ENCODE measurements around the gene CEACAM16.

Gene CEACAM16

DNA sequence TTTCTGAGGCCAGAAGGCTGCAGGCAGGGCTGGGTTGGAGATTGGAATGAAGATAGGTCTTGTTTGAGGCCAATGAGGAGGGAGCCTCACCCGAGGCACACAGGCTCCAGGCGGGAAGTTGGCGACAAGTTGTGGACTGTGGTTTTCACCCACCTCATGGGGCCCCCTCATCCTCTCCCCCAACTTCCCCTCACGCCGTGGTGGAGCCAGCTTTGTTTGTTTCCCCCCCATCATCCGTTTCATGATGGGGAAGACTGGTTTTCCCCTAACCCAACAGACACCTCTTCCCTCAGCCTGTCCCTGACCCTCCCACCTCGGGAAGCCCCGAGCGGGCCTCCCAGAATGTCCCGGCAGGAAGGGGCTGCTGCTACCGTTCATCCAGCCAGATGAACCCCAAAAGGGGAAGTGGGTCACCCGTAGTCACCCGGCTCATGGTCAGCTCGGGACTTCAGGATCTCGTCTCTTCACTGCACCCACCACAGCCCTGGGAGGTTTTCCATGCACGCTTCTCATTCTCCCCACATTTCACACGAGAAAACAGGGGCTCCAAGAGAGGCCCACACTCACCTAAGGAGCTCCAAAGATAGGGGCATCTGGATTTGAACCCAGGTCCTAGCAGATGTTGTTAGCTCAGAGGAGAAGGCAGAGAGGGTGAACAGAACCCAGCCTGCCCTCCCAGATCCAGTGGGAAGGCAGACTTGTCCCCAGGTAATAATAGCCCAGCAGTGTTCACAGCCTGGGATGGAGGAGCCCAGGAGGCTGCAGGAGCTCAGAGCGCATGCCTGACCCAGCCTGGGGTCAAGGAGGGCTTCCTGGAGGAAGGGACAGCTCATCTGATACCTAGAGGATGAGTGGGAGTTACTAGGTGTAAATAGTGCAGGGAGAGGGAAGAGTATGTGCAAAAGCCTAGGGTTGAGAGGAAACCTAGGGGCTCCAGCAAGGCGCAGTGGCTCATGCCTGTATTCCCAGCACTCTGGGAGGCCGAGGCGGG, 23.5 kb downstream of the CEACAM16 start:
- in situ Hi-C loops (cut with HindIII; ENCODE audit: low sequenced_read_pairs) = no loop called here

GRCh38 chr19:44723299-44723951, 24.5 kb downstream of the CEACAM16 start:
- in situ Hi-C loops (cut with HindIII; ENCODE audit: low sequenced_read_pairs) = no loop called here

- in situ Hi-C loops (cut with HindIII; ENCODE audit: low sequenced_read_pairs) = no loop called here
Observed at GRCh38 chr19:44723952-44724319, 25.0 kb downstream of the CEACAM16 start.

DNA sequence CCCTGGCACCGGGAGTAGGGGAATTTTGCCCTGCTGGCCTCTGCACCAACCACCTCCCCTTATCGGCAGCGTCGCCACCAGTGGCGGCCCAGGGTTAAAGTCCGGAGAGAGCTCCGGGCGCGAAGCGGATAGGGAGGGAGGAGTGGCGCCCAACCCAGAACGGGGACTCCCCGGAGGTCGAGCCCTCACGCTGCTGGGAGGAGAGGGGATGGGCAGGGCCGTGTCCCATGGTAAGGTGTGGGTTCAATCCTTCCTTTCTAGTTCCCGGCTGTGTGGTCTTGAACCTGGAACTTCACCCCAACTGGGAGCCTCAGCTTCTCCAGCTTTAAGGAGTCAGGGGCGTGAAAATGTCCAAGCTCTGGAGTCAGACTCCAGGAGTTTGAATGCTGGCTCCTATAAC, 26.3 kb downstream of the CEACAM16 start:
- in situ Hi-C loops (cut with HindIII; ENCODE audit: low sequenced_read_pairs) = no loop called here

GRCh38 chr19:44725684-44726083, 26.7 kb downstream of the CEACAM16 start:
- in situ Hi-C loops (cut with HindIII; ENCODE audit: low sequenced_read_pairs) = no loop called here

DNA sequence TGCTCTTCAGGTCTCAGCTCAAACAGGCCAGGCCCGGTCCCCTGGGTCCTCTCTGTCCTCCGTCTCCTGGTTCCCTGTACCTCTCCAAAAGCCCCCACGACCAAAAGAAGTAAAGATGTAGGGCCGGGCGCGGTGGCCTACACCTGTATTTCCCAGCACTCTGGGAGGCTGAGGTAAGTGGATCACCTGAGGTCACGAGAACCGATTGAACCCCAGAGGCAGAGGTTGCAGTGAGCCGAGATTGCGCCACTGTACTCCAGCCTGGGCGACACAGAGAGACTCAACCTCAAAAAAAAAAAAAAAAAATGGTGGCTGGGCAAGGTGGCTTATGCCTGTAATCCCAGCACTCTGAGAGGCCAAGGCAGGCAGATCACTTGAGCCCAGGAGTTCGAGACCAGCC, 27.5 kb downstream of the CEACAM16 start:
- in situ Hi-C loops (cut with HindIII; ENCODE audit: low sequenced_read_pairs) = no loop called here

GRCh38 chr19:44728178-44728577, 29.2 kb downstream of the CEACAM16 start:
- in situ Hi-C loops (cut with HindIII; ENCODE audit: low sequenced_read_pairs) = no loop called here

DNA sequence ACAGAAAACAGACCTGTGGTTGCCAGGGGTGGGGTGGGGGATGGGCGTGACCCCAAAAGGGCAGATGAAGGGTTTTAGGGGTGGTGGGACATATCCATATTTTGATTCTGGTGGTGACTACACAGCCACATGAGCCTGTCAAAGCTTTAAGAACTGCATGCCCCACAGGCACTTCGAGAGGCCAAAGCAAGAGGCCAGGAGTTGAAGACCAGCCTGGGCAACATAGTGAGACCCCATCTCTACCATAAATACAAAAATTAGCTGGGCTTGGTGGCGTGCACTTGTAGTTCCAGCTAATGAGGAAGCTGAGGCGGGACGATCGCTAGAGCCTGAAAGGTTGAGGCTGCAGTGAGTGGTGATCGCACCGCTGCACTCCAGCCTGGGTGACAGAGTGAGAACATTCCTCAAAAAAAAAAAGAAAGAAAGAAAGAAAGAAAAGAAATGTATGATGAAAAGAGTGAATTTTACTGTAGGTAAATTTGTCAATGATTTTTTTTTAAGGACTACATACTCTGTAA, 30.6 kb downstream of the CEACAM16 start:
- in situ Hi-C loops (cut with HindIII; ENCODE audit: low sequenced_read_pairs) = no loop called here

GRCh38 chr19:44731081-44731480, 32.1 kb downstream of the CEACAM16 start:
- in situ Hi-C loops (cut with HindIII; ENCODE audit: low sequenced_read_pairs) = no loop called here

GRCh38 chr19:44731622-44732021, 32.7 kb downstream of the CEACAM16 start:
- in situ Hi-C loops (cut with HindIII; ENCODE audit: low sequenced_read_pairs) = no loop called here

DNA sequence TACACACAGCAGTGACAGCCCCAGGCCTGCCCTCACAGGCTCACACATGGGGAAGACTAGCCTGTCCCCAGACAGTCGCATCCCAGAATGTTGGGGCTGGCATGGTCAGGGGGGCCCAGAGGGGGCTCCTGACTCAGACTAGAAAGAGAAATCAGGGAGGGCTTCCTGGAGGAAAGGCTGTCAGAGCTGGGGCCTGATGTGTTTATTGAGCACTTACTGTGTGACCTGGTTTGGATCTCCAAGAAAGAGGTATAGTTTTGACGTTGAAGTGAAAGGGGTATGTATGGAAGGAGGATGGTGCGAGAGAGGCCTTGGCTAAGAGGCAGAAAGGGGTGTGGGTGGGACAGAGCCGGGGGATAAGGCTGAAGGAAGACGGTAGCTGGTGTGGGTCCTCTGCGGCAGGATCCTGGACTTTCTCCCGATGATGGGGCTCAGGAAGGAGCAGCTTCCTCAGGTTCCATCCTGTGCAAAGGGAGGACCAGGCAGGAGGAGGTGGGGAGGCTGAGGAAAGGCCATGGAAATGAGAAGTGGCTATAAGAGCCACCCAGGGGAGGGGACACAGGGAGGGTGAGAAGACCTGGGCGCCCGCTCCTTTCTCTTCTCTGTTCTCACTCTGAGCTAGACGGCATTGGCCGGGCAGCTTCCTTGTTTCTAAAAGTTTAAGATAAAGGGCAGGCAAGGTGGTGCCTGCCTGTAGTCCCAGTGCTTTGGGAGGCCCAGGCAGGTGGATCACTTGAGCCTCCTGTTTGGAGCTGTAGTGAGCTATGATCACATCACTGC, 33.5 kb downstream of the CEACAM16 start:
- in situ Hi-C loops (cut with HindIII; ENCODE audit: low sequenced_read_pairs) = no loop called here

DNA sequence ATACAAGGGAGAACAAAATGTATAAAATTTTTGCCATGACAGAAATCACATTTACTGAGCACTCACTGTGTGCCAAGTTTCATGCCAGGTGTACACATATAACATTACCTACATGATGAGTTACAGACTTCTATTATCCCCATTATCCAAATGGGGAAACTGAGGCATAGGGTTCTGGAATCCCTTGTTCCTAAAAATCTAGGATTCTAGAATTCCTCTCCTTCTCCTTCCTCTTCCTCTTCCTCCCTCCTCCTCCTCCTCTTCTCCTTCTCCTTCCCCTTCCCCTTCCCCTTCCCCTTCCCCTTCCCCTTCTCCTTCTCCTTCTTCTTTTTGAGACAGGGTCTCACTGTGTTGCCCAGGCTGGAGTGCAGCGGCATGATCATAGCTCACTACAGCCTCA, 35.4 kb downstream of the CEACAM16 start:
- in situ Hi-C loops (cut with HindIII; ENCODE audit: low sequenced_read_pairs) = no loop called here

DNA sequence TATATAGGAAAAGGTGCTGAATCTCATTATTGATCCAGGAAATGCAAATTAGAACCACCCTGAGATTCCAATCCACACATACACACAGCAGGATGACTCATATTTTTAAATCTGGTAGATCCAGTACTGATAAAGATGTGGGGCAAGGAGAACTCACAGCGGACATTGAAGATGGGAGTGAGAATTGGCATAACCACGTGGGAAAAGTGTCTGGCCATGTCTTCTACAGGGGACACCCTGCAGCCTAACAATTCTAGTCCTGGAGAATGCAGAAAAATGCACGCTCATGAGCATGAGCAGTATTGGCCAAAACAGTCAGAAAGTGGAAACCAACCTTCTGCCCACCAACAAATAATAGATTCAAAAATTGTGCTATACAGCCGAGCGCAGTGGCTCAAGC, 36.1 kb downstream of the CEACAM16 start:
- in situ Hi-C loops (cut with HindIII; ENCODE audit: low sequenced_read_pairs) = no loop called here

DNA sequence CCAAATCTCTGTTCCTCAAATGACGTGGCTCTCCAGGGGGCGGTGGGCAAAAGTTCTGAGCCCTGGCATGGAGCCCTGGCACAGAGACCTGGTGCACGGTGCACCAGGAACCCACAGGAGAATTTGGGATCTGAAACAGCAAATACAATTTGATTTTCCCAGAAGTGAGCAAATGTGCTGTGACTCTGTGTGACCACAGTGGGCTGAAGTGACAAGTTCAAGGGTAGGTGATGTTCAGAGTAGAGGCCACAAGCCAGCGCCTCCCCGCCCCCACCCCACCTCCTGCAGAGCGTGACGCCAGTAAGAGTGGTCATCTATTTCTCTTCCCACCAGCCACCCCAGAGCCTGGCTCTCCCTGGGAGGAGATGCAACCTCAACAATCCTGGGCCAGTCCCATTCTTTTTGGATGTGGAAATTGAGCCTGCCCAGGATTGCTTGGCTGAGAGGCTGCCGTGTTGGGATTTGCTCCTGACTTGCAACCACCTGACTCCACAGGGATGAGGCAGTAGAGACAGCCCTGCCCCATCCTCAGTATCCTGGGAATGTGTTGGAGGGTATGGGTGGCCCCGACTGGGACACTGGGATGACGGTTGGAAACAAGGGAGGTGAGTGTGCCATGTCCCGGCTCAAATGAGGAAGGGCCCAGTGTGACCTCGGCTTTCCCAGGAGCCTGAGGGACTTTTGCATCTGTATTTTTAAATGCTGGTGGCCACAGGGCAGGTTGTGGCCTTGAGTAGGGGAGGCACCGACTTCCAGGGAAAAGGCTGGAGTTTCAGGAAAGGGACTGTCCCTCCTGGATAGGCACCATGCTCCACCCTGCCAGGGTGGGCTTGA, 38.5 kb downstream of the CEACAM16 start:
- in situ Hi-C loops (cut with HindIII; ENCODE audit: low sequenced_read_pairs) = no loop called here

DNA sequence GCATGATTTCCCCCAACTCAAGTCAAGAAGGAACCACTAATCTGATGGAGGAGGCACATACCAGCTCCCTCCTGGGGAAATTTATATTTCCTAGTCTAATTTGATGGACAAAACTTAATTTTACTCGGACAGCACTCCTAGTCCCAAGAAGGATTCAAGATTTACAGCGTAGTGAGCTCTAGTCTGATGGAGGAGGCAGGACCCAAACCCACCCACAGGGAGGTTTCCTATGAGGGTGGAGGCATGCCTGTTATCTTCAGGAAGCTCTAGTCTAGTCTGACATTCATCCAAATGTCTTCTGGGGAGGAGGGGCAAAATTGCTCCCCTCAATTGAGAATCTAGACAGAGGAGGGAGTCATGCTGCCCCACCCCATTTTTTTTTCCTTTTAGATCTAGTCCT, 39.2 kb downstream of the CEACAM16 start:
- in situ Hi-C loops (cut with HindIII; ENCODE audit: low sequenced_read_pairs) = no loop called here

DNA sequence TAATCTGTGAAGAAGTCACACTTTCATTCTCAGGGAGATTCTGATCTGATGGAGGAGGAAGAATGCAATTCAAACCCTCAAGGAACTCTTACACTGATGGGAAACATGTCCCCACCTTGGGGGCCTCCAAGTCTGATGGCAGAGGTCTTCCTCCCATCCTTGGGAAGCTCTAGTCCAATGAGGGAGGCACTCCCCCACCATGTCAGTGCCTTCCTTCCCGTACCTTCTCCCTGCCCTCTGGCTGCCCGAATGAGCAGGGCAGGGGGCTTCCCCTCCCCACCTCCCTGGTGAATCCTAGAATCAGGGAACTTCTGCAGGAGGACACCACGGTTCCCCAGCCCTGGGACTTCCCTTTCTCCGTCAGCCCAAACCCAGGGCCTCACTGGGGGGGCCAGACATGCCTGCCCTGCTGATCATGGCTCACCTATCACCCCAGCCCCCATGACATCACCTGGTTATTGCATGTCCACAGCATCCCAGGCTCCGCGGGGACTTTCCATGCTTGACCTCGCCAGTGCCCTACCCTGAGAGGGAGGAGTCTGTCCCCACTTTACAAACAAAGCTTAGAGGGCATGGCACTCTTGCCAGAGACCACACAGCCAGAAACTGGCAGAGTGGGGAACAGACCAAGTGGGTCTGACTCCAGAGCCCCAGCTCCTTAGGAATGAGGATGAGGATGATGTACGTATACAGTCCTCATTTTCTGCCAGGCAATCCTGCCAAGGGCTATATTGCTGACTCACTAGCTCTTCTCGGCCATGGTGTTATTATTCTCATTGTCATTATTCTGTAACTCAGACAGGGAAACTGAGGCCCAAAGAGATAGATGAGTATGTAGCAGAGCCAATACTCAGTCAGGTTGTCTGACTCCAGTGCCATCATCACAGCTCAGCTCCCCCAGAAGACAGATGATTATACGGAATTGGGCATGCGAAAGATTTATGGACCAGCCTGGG, 39.9 kb downstream of the CEACAM16 start:
- in situ Hi-C loops (cut with HindIII; ENCODE audit: low sequenced_read_pairs) = no loop called here

DNA sequence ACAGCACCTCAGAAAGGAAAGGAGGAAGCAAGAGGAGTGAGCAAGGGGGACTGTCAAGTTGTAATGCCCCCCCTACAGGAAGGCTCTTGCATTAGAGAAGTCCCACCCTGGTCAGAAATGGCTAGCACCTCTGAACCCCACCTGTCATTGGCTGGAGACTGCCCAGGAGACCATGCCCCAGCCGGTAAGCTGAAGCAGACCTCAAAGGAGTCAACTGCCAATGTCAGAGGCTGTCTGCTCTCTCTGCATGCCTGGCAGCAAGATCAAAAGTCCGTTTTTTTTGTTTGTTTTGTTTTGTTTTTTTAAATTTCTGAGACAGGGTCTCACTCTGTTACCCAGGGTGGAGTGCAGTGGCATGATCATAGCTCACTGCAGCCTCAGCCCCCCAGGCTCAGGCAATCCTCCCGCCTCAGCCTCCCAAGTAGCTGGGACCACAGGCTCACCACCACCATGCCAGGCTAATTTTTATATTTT, 41.4 kb downstream of the CEACAM16 start:
- in situ Hi-C loops (cut with HindIII; ENCODE audit: low sequenced_read_pairs) = no loop called here

GRCh38 chr19:44741258-44741731, 42.3 kb downstream of the CEACAM16 start:
- in situ Hi-C loops (cut with HindIII; ENCODE audit: low sequenced_read_pairs) = no loop called here

DNA sequence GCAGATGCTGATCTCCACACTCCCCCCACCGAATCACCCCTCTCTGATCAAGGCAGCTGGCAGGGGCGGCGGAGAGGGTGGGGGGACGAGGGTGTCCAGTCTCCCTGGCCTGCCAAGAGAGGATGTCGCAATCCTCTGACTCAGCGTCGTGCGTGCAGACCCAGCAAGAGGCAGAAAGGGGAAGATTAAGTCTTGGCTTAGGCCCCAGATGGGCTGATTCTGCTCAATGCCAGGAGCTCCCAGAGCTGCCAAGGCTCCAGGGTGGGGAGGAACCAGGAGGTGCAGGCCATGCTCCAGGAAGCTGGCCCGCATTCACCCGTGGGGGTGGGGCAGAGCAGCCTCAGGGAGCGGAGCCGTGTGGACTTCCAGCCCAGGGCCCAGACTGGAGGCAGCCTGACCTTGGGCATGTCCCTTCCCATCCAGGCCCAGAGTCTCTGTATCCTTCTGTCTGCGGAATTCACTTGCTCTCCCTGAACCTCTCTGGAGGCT, 42.9 kb downstream of the CEACAM16 start:
- in situ Hi-C loops (cut with HindIII; ENCODE audit: low sequenced_read_pairs) = no loop called here

Measured in DLD1 (cell line).